Osteocyte (in vitro differentiated cells): ENCODE results near the gene KLB. TPM values are rescaled to one million over a fixed set of nuclear protein-coding genes. Genes with fewer than 3 reads are reported as not detected.
"Not testable (repeated sequence)": the region's sequence is repeated elsewhere in the genome, so short reads cannot be mapped to it uniquely, and the experiment has no call there.

Experiments
- DNase-seq: peaks from one replicate; pipeline ENCODE4 v3.0.0; 2021; ENCODE audit warnings: mixed read lengths; ENCODE audit not compliant: unreplicated experiment; ENCODE audit errors: extremely low spot score
- H3K27ac Mint-ChIP-seq: one replicate; pipeline ENCODE4 v1.8.0; 2021; ENCODE audit warnings: mild to moderate bottlenecking, mixed read lengths; ENCODE audit not compliant: unreplicated experiment
- H3K27me3 Mint-ChIP-seq: one replicate; pipeline ENCODE4 v1.8.0; 2021; ENCODE audit warnings: mixed read lengths; ENCODE audit not compliant: unreplicated experiment
- H3K36me3 Mint-ChIP-seq: one replicate; pipeline ENCODE4 v1.8.0; 2021; ENCODE audit warnings: mixed read lengths; ENCODE audit not compliant: unreplicated experiment
- H3K4me1 Mint-ChIP-seq: one replicate; pipeline ENCODE4 v1.8.0; 2021; ENCODE audit warnings: mixed read lengths; ENCODE audit not compliant: unreplicated experiment
- H3K4me3 Mint-ChIP-seq: one replicate; pipeline ENCODE4 v1.8.0; 2021; ENCODE audit warnings: mild to moderate bottlenecking, moderate library complexity, mixed read lengths; ENCODE audit not compliant: unreplicated experiment
- H3K9me3 Mint-ChIP-seq: one replicate; pipeline ENCODE4 v1.8.0; 2021; ENCODE audit warnings: mixed read lengths; ENCODE audit not compliant: unreplicated experiment
- total RNA-seq: library from RNA; stranded (reverse); gene quantifications from 2 replicates; pipeline ENCODE4 v1.2.1, GENCODE V29; 2021
- TF ChIP-seq, protein P1 (sequence below): fragments of 200-600 bp; sonication (generic); IDR thresholded peaks from 2 replicates; pipeline ENCODE4 v1.5.0; 2021; ENCODE audit warnings: antibody characterized with exemption, mild to moderate bottlenecking, moderate library complexity

The KLB gene
- total RNA-seq, 1 donor from 2014 or later = not detected

DNA sequence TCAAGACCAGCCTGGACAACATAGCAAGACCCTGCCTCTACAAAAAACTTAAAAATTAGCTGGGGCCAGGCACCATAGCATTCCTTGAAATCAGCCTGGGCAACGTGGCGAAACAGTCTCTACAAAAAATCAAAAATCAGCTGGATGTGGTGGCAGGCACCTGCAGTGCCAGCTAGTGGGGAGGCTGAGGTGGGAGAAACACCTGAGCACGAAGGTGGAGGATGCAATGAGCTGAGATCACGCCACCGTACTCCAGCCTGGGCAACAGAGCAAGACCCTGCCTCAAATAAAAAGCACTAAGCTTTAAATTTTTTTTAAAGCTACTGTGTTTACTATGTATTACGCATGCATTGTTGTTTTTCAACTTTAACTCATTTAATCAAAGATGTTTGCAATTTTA is 48.8 kb downstream of the KLB start:
- no peak for DNase-seq
- no peak overlapping the region for H3K4me3 Mint-ChIP-seq
- H3K9me3 Mint-ChIP-seq = no peaks in the 10 kb centered on the region
- TF ChIP-seq, protein P1, sequence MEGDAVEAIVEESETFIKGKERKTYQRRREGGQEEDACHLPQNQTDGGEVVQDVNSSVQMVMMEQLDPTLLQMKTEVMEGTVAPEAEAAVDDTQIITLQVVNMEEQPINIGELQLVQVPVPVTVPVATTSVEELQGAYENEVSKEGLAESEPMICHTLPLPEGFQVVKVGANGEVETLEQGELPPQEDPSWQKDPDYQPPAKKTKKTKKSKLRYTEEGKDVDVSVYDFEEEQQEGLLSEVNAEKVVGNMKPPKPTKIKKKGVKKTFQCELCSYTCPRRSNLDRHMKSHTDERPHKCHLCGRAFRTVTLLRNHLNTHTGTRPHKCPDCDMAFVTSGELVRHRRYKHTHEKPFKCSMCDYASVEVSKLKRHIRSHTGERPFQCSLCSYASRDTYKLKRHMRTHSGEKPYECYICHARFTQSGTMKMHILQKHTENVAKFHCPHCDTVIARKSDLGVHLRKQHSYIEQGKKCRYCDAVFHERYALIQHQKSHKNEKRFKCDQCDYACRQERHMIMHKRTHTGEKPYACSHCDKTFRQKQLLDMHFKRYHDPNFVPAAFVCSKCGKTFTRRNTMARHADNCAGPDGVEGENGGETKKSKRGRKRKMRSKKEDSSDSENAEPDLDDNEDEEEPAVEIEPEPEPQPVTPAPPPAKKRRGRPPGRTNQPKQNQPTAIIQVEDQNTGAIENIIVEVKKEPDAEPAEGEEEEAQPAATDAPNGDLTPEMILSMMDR = no peak
- no peak overlapping the region for H3K27ac Mint-ChIP-seq
- H3K4me1 Mint-ChIP-seq = peaks cover 38% of the 10 kb centered on the region
- H3K27me3 Mint-ChIP-seq = no peaks in the 10 kb centered on the region
- peaks cover 71% of the 10 kb centered on the region for H3K36me3 Mint-ChIP-seq

DNA sequence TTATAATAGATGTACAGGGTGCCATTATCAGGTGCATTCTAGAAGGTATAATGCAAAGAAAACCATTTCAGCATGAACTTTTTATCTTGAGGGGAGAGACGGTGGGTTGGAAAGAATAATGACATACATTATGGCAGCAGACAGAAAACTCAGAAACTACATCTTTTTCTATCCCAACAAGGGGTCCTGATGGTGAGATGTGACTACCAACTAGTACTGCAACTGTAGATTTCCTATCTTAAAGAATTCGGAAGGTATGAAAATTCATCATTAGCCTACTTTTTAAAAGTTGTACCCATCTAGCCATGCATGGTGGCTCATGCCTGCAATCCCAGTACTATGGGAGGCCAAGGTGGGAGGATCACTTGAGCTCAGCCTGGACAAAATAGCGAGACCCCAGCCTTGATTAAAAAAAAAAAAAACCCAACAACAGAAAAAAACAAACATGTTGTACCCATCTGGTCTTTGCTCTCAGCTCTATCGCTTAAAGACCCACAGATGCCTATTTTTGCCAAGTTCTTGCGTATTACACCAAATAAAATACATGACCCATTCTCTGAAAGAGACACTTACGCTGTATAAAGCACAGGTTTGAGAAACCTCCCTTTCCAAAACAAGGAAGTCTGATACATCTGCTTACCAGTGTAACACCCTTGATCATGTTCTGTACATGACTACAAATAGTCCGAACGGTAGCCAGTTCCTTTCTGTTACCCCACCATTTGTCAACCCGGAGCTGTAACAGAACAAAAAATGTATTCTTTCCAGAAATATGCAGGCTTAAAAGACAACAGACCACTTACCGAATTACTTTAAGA is 50.4 kb downstream of the KLB start:
- TF ChIP-seq, protein P1 = no peak
- peak overlapping the region; percentile 99 for H3K27ac Mint-ChIP-seq
- peaks cover 41% of the 10 kb centered on the region for H3K4me1 Mint-ChIP-seq
- no peaks in the 10 kb centered on the region for H3K27me3 Mint-ChIP-seq
- peaks cover 57% of the 10 kb centered on the region for H3K36me3 Mint-ChIP-seq
- DNase-seq = no peak
- peak overlapping the region; percentile 96 for H3K4me3 Mint-ChIP-seq
- H3K9me3 Mint-ChIP-seq = no peaks in the 10 kb centered on the region

DNA sequence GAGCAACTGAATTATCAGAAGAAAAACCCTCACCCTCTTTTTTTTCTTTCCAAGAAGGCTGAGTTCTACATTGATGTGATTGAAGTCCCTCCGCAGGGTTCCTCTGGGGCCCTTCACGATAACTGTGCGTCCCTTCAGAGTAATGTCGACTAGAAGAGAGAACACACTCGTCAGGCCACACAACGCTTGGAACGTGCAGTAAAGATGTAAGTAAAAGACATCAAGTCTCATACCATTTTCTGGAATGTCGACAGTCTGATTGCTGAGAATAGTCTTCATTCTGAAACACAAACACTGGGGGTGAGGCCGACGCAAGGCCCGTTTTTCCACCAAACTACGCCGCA is 51.4 kb downstream of the KLB start:
- peak overlapping the region; percentile 99 for H3K27ac Mint-ChIP-seq
- not testable (repeated sequence) for H3K9me3 Mint-ChIP-seq, H3K27me3 Mint-ChIP-seq, DNase-seq
- peak overlapping the region; percentile 96 for H3K4me3 Mint-ChIP-seq
- H3K36me3 Mint-ChIP-seq = peaks cover 49% of the 10 kb centered on the region
- H3K4me1 Mint-ChIP-seq = peaks cover 41% of the 10 kb centered on the region

DNA sequence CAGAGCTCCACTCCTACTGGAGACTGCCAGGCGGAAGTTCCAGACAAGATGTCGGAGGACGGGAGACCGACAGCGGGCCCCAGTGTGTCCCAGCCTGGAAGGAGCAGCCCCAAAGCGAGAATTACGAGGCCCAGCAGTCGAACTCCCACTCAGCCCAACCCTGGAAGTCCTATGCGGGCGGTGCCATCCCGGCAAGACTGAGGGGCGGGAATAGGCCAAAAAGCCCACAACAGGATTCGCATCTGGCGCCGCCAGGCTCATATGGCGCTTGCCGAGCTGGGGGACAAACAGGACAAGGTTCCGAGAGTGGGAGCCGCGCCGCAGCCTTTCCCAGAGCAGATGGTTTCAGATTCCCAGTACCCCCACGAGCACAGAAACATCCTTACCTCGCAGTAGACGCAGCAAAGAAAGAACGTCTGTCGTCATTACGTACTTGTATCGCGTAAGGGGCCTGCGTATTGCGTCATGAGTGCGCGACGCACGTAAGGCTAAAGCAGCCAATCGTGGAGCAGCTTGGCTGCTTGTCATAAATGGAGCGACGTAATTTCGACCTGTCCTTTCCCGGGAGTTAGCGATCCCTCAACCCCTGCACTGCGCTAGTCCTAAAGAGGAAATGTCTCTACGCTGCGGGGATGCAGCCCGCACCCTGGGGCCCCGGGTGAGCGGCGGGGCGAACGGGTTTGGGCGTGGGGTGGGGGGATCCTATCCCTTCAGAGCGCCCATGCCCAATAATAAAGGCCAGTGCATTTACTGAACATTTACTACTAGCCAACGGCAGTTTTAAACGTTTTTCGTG is 52.0 kb downstream of the KLB start, which contains the start of the genes LIAS and RPL9:
LIAS (plus strand) TSS at position 552 of the 796 bp plus-strand sequence; CDS start at position 614, 62 bp downstream.
RPL9 (minus strand) TSS at position 418 of the 796 bp plus-strand sequence. CDS start 483 bp downstream, outside the sequence.
- TF ChIP-seq, protein P1 = no peak
- peak within 1 kb of the TSS; percentile 96 for H3K4me3 Mint-ChIP-seq
- H3K9me3 Mint-ChIP-seq = no peaks in the 10 kb centered on the region
- H3K27me3 Mint-ChIP-seq = no peaks in the 10 kb centered on the region
- DNase-seq = peak; percentile 97
- peaks cover 41% of the 10 kb centered on the region for H3K4me1 Mint-ChIP-seq
- H3K36me3 Mint-ChIP-seq = peaks cover 49% of the 10 kb centered on the region
- peak within 1 kb of the TSS; percentile 99 for H3K27ac Mint-ChIP-seq

DNA sequence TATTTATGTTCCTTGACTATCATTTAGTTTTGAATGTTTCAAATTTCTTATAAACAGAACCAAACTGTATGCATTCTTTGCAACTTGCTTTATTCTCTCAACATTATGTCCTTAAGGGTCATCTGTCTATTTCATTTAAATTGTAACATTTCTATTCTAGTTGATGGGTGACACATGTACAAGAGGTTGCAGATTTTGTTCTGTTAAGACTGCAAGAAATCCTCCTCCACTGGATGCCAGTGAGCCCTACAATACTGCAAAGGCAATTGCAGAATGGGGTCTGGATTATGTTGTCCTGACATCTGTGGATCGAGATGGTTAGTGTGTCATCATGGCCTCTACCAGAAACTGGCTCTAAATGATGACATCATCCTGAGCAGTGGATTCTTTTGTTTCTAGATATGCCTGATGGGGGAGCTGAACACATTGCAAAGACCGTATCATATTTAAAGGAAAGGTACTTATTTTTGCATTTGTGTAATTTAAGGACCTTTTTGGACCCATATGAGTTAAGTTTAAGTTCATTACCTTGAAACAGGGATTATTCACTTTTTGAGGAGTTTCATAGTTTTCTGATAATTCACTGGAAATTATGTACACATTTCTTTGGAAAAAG is 58.3 kb downstream of the KLB start:
- H3K36me3 Mint-ChIP-seq = peaks cover 12% of the 10 kb centered on the region
- H3K27me3 Mint-ChIP-seq = no peaks in the 10 kb centered on the region
- H3K4me3 Mint-ChIP-seq = no peak overlapping the region
- H3K27ac Mint-ChIP-seq = no peak overlapping the region
- no peak for DNase-seq
- TF ChIP-seq, protein P1 = no peak
- H3K4me1 Mint-ChIP-seq = peaks cover 17% of the 10 kb centered on the region
- no peaks in the 10 kb centered on the region for H3K9me3 Mint-ChIP-seq
